ENCODE measurements around the gene CTNNA2. TPM values are rescaled to one million over a fixed set of nuclear protein-coding genes. Genes with fewer than 3 reads are reported as not detected.

Gene CTNNA2
- total RNA-seq, 1 donor from 2014 or later = 0.13 TPM

- DNase-seq (ENCODE audit: low spot score) = no peak
- intact Hi-C loops (cut with DNase I) = no loop called here
Measured at GRCh38 chr2:79695248-79695647, 182.4 kb downstream of the CTNNA2 start.

GRCh38 chr2:79697200-79697599 lies 184.3 kb downstream of the CTNNA2 start:
- intact Hi-C loops (cut with DNase I) = no loop called here
- DNase-seq (ENCODE audit: low spot score) = no peak

DNA sequence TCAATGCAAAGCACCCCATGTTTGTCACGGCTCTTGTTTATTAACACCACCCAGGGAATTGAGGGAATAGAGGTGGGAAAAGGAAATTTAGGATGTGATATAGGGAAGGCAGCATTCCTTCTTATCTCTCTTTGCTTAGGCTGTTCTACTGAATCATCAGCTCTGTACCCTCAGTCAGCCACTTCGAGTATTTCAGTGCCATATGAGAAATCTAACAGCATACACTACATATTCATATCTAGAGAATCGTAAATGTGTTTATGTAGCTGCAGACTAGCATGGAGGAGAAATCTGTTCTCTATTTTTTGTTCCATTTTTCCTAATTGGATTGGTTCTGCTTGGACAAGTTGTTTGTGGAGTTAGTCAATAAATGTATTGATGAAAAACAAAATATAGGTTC lies 187.8 kb downstream of the CTNNA2 start:
- no peak for DNase-seq (ENCODE audit: low spot score)
- intact Hi-C loops (cut with DNase I) = no loop called here

GRCh38 chr2:79702905-79703304 lies 190.1 kb downstream of the CTNNA2 start:
- intact Hi-C loops (cut with DNase I) = no loop called here
- DNase-seq (ENCODE audit: low spot score) = no peak

DNA sequence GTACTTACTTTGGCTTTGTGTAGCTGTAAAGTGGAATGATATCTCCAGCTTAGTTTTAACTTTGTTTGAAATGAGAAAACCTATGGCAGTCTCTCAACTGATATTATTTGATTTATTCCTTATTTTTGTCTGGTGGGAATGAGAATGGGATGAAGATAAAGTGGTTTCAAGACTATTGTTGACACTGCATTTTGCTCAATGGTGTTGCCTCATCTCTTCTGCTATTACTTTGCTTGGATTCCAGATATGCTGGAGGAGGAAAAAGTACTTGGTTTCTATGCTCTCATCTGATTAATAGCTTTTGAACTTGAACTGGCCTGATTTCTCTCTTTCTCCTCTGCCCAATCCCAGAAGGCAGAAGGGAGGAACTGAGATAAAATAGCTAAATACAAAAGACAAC lies 198.2 kb downstream of the CTNNA2 start:
- intact Hi-C loops (cut with DNase I) = no loop called here
- DNase-seq (ENCODE audit: low spot score) = no peak

DNA sequence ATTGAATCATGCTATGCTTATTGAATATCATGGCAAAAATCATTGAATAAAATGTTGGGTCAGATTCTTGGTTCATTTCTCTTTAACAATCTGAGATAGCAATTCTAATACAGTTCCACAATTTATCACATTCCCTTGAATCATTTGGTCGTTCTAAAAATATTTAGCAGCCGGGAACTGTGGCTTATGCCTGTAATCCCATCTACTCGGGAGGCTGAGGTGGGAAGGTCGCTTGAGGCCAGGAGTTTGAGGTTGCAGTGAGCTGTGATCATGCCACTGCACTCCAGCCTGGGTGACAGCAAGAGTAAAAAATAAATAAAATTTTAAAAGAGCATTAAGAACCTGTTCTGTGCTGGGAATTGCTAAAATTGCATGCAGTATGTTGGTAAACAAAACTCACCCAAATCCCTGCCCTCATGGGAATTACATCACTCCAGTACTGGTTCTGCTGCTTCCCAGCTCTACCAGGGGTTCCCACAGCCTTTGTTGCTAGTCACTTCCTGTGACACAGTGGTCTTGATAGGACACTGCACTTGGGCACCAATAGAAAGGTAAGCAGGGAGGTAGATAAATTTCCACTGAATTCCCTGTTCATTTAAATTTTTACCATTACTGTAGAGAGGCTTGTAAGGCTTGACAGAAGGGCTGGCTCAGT lies 200.4 kb downstream of the CTNNA2 start:
- DNase-seq (ENCODE audit: low spot score) = no peak
- intact Hi-C loops (cut with DNase I) = no loop called here

GRCh38 chr2:79714283-79714682 lies 201.4 kb downstream of the CTNNA2 start:
- DNase-seq (ENCODE audit: low spot score) = no peak
- intact Hi-C loops (cut with DNase I) = no loop called here

DNA sequence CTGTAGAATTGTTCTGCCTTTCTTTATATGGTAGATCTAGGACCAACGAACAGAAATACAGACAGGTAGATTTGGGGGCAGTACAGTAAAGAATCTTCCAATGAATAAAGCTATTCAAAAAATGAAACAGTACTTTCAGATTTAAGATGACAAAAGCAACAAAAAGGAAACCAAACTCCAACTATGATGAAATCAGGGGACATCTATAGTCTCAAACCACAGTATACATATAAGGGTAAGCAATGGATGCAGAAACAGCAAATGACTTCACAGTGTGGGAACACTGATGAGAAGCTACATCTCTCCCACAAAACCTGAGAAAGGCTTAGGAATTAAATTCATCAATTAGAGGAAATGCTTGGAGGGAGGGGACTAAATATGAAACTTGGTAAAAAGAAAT lies 202.5 kb downstream of the CTNNA2 start:
- intact Hi-C loops (cut with DNase I) = no loop called here
- DNase-seq (ENCODE audit: low spot score) = no peak

DNA sequence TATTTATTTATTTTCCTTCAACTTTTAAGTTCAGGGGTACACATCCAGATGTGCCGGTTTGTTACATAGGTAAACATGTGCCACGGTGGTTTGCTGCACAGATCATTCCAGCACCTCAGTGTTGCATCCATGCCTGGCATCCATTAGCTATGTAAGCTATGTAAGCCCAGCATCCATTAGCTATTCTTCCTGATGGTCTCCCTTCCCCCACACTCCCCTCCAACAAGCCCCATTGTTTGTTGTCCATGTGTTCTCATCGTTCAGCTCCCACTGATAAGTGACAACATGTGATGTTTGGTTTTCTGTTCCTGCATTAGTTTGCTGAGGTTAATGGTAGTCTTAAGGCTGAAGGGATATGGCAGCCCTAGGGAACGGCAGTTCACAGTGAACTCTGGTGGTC lies 203.4 kb downstream of the CTNNA2 start:
- DNase-seq (ENCODE audit: low spot score) = no peak
- intact Hi-C loops (cut with DNase I) = no loop called here

GRCh38 chr2:79717364-79718007 lies 204.6 kb downstream of the CTNNA2 start:
- DNase-seq (ENCODE audit: low spot score) = no peak

GRCh38 chr2:79721061-79721460 lies 208.2 kb downstream of the CTNNA2 start:
- intact Hi-C loops (cut with DNase I) = no loop called here
- DNase-seq (ENCODE audit: low spot score) = no peak

More at GRCh38 chr2:79717364-79718007, 204.6 kb downstream of the CTNNA2 start:
- intact Hi-C loops (cut with DNase I) = no loop called here

- no peak for DNase-seq (ENCODE audit: low spot score)
- intact Hi-C loops (cut with DNase I) = no loop called here
Measured at GRCh38 chr2:79721966-79722365, 209.1 kb downstream of the CTNNA2 start.

- intact Hi-C loops (cut with DNase I) = no loop called here
Measured at GRCh38 chr2:79723830-79724229, 211.0 kb downstream of the CTNNA2 start.

DNA sequence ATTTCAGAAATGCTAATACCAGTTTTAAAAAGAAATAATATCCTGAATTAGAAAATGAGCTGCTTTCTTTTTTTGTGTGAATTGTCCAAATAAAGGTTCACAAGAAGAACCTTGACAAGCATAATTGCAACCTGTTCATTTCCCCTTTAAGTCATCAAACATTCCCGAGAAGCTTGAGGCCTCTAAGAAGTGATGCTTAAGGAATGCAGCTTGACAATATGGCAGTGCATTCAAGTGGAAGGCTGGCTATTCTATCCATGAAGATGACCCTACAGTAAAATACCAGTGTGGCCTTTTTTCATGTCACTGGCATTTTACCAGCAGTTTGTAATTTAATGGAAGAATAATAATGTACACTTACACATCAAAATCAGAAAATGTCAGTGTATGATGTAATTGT lies 216.7 kb downstream of the CTNNA2 start:
- DNase-seq (ENCODE audit: low spot score) = no peak
- intact Hi-C loops (cut with DNase I) = no loop called here

More at GRCh38 chr2:79723830-79724229, 211.0 kb downstream of the CTNNA2 start:
- no peak for DNase-seq (ENCODE audit: low spot score)

DNA sequence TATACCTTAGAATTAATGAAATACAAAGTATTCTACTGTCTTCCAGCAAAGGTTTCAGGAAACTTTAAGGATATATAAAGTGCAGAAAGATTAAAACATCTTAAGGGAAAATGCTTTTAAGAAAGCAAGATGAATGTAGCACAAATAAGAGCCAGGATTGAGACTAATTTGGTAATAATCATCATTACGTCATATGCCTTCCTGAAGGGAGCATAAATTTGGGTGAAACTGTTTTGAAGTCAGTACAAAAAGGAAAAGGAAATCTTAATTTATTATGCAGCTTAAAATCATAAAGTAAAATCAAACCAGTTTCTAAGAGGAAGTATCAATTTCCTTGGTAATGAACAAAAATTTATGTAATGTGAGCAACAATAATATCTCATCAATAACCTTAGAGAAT lies 221.7 kb downstream of the CTNNA2 start:
- DNase-seq (ENCODE audit: low spot score) = no peak
- intact Hi-C loops (cut with DNase I) = no loop called here

- intact Hi-C loops (cut with DNase I) = no loop called here
- DNase-seq (ENCODE audit: low spot score) = no peak
Measured at GRCh38 chr2:79740879-79741443, 228.1 kb downstream of the CTNNA2 start.

DNA sequence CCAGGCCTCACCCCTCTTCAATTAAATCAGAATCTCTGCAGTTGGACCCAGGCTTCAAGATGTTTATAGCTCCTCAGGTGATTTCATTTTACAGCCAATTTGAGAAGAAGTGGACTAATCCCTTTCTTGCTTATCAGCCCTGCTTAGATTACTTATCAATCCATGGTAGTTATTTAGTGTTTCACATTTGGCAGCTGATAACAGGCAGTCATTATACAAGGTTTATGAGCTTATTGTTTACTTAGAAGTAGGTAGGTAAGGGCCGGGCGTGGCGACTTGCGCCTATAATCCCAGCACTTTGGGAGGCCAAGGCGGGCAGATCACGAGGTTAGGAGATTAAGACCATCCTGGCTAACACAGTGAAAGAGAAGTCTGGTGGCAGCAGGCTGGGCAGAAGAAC lies 237.5 kb downstream of the CTNNA2 start:
- no peak for DNase-seq (ENCODE audit: low spot score)
- intact Hi-C loops (cut with DNase I) = no loop called here

GRCh38 chr2:79757526-79757925 lies 244.7 kb downstream of the CTNNA2 start:
- no peak for DNase-seq (ENCODE audit: low spot score)
- intact Hi-C loops (cut with DNase I) = no loop called here

GRCh38 chr2:79758042-79758441 lies 245.2 kb downstream of the CTNNA2 start:
- DNase-seq (ENCODE audit: low spot score) = no peak
- intact Hi-C loops (cut with DNase I) = no loop called here

- no peak for DNase-seq (ENCODE audit: low spot score)
- intact Hi-C loops (cut with DNase I) = no loop called here
Measured at GRCh38 chr2:79758749-79759282, 246.0 kb downstream of the CTNNA2 start.

- no peak for DNase-seq (ENCODE audit: low spot score)
- intact Hi-C loops (cut with DNase I) = no loop called here
Measured at GRCh38 chr2:79770926-79771325, 258.1 kb downstream of the CTNNA2 start.
